Vagina (tissue), 2 donors: Measurements from ENCODE around the gene EGF. TPM values are rescaled to one million over a fixed set of nuclear protein-coding genes. Genes with fewer than 3 reads are reported as not detected.

Experiments used
- DNase-seq, 2 donors: peaks; one replicate each; pipeline ENCODE4 v3.0.0-alpha.2; 2017; ENCODE audit errors: extremely low spot score in 2 of 2
- H3K27ac ChIP-seq: fragments of 200-600 bp; sonication (generic); one replicate; pipeline ENCODE4 v1.5.1; 2019
- H3K27me3 ChIP-seq: fragments of 200-600 bp; sonication (generic); one replicate; pipeline ENCODE4 v1.5.1; 2019
- H3K36me3 ChIP-seq, 2 donors: fragments of 200-600 bp; sonication (generic); one replicate each; pipeline ENCODE4 v1.5.1; 2017 to 2019
- H3K4me1 ChIP-seq: fragments of 200-600 bp; sonication (generic); one replicate; pipeline ENCODE4 v1.5.1; 2019
- H3K4me3 ChIP-seq, 2 donors: fragments of 200-600 bp; sonication (generic); 1 replicate in 1 of 2; 2 replicates in 1 of 2; pipeline ENCODE4 v1.5.1; 2016 to 2019
- H3K9me3 ChIP-seq: fragments of 200-600 bp; sonication (generic); one replicate; pipeline ENCODE4 v1.5.1; 2019
- POLR2A ChIP-seq, 2 donors: fragments of 450-650 bp; IDR thresholded peaks; one replicate each; pipeline ENCODE4 v1.6.1; 2017; ENCODE audit warnings: antibody characterized with exemption in 2 of 2, mild to moderate bottlenecking in 2 of 2, moderate library complexity in 2 of 2
- POLR2AphosphoS5 ChIP-seq, 2 donors: sonication (generic); formaldehyde crosslinking; IDR thresholded peaks; one replicate each; pipeline ENCODE4 v1.9.0; 2017; ENCODE audit warnings: antibody characterized with exemption in 2 of 2, mild to moderate bottlenecking in 2 of 2, low read depth in 1 of 2; ENCODE audit not compliant: insufficient read depth in 1 of 2
- intact Hi-C: fragments of 100-400 bp; cut with DNase I; formaldehyde crosslinking; loops from one replicate; pipeline ENCODE4 v1.15.1; 2023
- total RNA-seq: library from RNA; depleted of rRNA; stranded (reverse); fragments of >200 nt; gene quantifications from one replicate; pipeline ENCODE4 v1.2.3, GENCODE V29; 2016
- TF ChIP-seq, protein P1 (sequence below), 3 experiments: fragments of 450-650 bp in 2 of 3; fragments of 200-600 bp in 1 of 3; sonication (generic) in 1 of 3; IDR thresholded peaks; one replicate each; pipeline ENCODE4 v1.5.1; 2017 to 2019; ENCODE audit warnings: antibody characterized with exemption in 3 of 3, mild to moderate bottlenecking in 2 of 3, moderate library complexity in 2 of 3

Gene EGF
- total RNA-seq, 1 donor from 2014 or later, result 0.74 TPM

DNA sequence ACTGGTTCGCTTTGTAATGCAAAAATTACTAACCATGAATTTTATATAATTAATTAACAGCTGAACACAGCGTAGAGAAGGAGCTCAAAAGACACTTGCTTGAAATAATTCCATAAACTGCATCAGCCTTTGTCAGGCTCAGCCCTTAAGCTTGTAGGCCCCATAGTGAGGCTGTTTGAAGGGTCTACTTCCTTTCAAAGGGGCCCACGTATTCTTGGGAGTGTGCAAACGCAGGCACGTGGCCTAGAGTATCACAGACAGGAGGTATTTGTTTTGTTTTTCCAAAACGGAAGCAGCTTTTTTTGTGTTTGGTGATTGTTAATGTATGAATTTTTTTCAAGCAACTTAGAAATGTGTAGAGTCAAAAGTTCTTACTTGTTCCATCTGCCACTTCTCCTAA, 25.6 kb upstream of the EGF start:
- H3K27me3 ChIP-seq, result no peaks in the 10 kb centered on the region
- DNase-seq, result no peak
- H3K36me3 ChIP-seq, result no peaks in the 10 kb centered on the region
- no peak overlapping the region for H3K27ac ChIP-seq
- H3K4me3 ChIP-seq, result no peak overlapping the region
- no peaks in the 10 kb centered on the region for H3K9me3 ChIP-seq
- H3K4me1 ChIP-seq, result no peaks in the 10 kb centered on the region
- TF ChIP-seq POLR2AphosphoS5 (IDR thresholded peaks at IDR 0.05; ENCODE audit: insufficient read depth in 1 of 2, low read depth in 1 of 2) (no peak), POLR2A (IDR thresholded peaks at IDR 0.05) (no peak)
- TF ChIP-seq, protein P1, sequence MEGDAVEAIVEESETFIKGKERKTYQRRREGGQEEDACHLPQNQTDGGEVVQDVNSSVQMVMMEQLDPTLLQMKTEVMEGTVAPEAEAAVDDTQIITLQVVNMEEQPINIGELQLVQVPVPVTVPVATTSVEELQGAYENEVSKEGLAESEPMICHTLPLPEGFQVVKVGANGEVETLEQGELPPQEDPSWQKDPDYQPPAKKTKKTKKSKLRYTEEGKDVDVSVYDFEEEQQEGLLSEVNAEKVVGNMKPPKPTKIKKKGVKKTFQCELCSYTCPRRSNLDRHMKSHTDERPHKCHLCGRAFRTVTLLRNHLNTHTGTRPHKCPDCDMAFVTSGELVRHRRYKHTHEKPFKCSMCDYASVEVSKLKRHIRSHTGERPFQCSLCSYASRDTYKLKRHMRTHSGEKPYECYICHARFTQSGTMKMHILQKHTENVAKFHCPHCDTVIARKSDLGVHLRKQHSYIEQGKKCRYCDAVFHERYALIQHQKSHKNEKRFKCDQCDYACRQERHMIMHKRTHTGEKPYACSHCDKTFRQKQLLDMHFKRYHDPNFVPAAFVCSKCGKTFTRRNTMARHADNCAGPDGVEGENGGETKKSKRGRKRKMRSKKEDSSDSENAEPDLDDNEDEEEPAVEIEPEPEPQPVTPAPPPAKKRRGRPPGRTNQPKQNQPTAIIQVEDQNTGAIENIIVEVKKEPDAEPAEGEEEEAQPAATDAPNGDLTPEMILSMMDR (IDR thresholded peaks at IDR 0.05), result no peak
- intact Hi-C loops, result no loop called here

GRCh38 chr4:109890076-109890475, 22.6 kb upstream of the EGF start:
- no peak overlapping the region for H3K4me3 ChIP-seq
- no peak for TF ChIP-seq POLR2AphosphoS5 (IDR thresholded peaks at IDR 0.05; ENCODE audit: insufficient read depth in 1 of 2, low read depth in 1 of 2)

GRCh38 chr4:109902559-109903251, 10.0 kb upstream of the EGF start:
- no peaks in the 10 kb centered on the region for H3K36me3 ChIP-seq
- TF ChIP-seq POLR2AphosphoS5 (IDR thresholded peaks at IDR 0.05; ENCODE audit: insufficient read depth in 1 of 2, low read depth in 1 of 2) (no peak), POLR2A (IDR thresholded peaks at IDR 0.05) (no peak)
- TF ChIP-seq, protein P1 (IDR thresholded peaks at IDR 0.05), result no peak

More at GRCh38 chr4:109890076-109890475, 22.6 kb upstream of the EGF start:
- intact Hi-C loops, result no loop called here
- H3K9me3 ChIP-seq, result no peaks in the 10 kb centered on the region
- H3K4me1 ChIP-seq, result no peaks in the 10 kb centered on the region
- H3K27ac ChIP-seq, result no peak overlapping the region
- H3K27me3 ChIP-seq, result no peaks in the 10 kb centered on the region
- no peak for DNase-seq
- no peaks in the 10 kb centered on the region for H3K36me3 ChIP-seq

GRCh38 chr4:109908731-109909130, 4.0 kb upstream of the EGF start:
- H3K36me3 ChIP-seq, result no peaks in the 10 kb centered on the region
- no peaks in the 10 kb centered on the region for H3K9me3 ChIP-seq
- DNase-seq, result no peak
- no peak overlapping the region for H3K4me3 ChIP-seq
- H3K27me3 ChIP-seq, result no peaks in the 10 kb centered on the region
- intact Hi-C loops, result no loop called here
- TF ChIP-seq, protein P1 (IDR thresholded peaks at IDR 0.05), result no peak
- TF ChIP-seq POLR2AphosphoS5 (IDR thresholded peaks at IDR 0.05; ENCODE audit: insufficient read depth in 1 of 2, low read depth in 1 of 2) (no peak), POLR2A (IDR thresholded peaks at IDR 0.05) (no peak)
- H3K4me1 ChIP-seq, result no peaks in the 10 kb centered on the region
- no peak overlapping the region for H3K27ac ChIP-seq

More at GRCh38 chr4:109902559-109903251, 10.0 kb upstream of the EGF start:
- no peak overlapping the region for H3K27ac ChIP-seq
- H3K4me3 ChIP-seq, result no peak overlapping the region
- intact Hi-C loops, result no loop called here
- H3K27me3 ChIP-seq, result no peaks in the 10 kb centered on the region
- no peaks in the 10 kb centered on the region for H3K9me3 ChIP-seq
- H3K4me1 ChIP-seq, result no peaks in the 10 kb centered on the region
- no peak for DNase-seq

- Histone ChIP-seq H3K27ac (no peak overlapping the region), H3K9me3 (no peaks in the 10 kb centered on the region), H3K4me1 (no peaks in the 10 kb centered on the region), H3K4me3 (no peak overlapping the region), H3K36me3 (no peaks in the 10 kb centered on the region), H3K27me3 (no peaks in the 10 kb centered on the region)
- TF ChIP-seq, protein P1 (IDR thresholded peaks at IDR 0.05), result no peak
- TF ChIP-seq POLR2A (IDR thresholded peaks at IDR 0.05) (no peak), POLR2AphosphoS5 (IDR thresholded peaks at IDR 0.05; ENCODE audit: insufficient read depth in 1 of 2, low read depth in 1 of 2) (no peak)
- intact Hi-C loops, result no loop called here
- DNase-seq, result no peak
Observed at GRCh38 chr4:109910256-109910655, 2.4 kb upstream of the EGF start.
